Measurements from ENCODE around the gene ERH. TPM values are rescaled to one million over a fixed set of nuclear protein-coding genes. Genes with fewer than 3 reads are reported as not detected.

The ERH gene
- total RNA-seq, 1 experiment from 2014 or later = 169 TPM

GRCh38 chr14:69357544-69358200 is 40.4 kb downstream of the ERH start:
- DNase-seq (ENCODE audit: extremely low read depth, low read depth) = no peak

- DNase-seq (ENCODE audit: extremely low read depth, low read depth) = no peak
These were observed 41.1 kb downstream of the ERH start for GRCh38 chr14:69356903-69357543.

- DNase-seq (ENCODE audit: extremely low read depth, low read depth) = no peak
These were observed 42.4 kb downstream of the ERH start for GRCh38 chr14:69355607-69356281.

GRCh38 chr14:69355154-69355597 is 42.9 kb downstream of the ERH start:
- no peak for DNase-seq (ENCODE audit: extremely low read depth, low read depth)

- DNase-seq (ENCODE audit: extremely low read depth, low read depth) = no peak
These were observed 43.5 kb downstream of the ERH start for GRCh38 chr14:69354383-69355153.

GRCh38 chr14:69353168-69353567 is 44.9 kb downstream of the ERH start:
- DNase-seq (ENCODE audit: extremely low read depth, low read depth) = no peak

GRCh38 chr14:69351911-69352310 is 46.2 kb downstream of the ERH start:
- no peak for DNase-seq (ENCODE audit: extremely low read depth, low read depth)

- DNase-seq (ENCODE audit: extremely low read depth, low read depth) = no peak
These were observed 46.7 kb downstream of the ERH start for GRCh38 chr14:69351385-69351784.

- DNase-seq (ENCODE audit: extremely low read depth, low read depth) = no peak
These were observed 47.2 kb downstream of the ERH start for GRCh38 chr14:69350892-69351291.

- no peak for DNase-seq (ENCODE audit: extremely low read depth, low read depth)
These were observed 48.9 kb downstream of the ERH start for GRCh38 chr14:69349091-69349777.

- DNase-seq (ENCODE audit: extremely low read depth, low read depth) = peak; percentile 23
These were observed 51.4 kb downstream of the ERH start for GRCh38 chr14:69346710-69347109.

- DNase-seq (ENCODE audit: extremely low read depth, low read depth) = no peak
These were observed 52.7 kb downstream of the ERH start for GRCh38 chr14:69345402-69345801.

- DNase-seq (ENCODE audit: extremely low read depth, low read depth) = no peak
These were observed 53.9 kb downstream of the ERH start for GRCh38 chr14:69344171-69344570.

GRCh38 chr14:69342928-69343525 is 55.1 kb downstream of the ERH start:
- no peak for DNase-seq (ENCODE audit: extremely low read depth, low read depth)

- DNase-seq (ENCODE audit: extremely low read depth, low read depth) = no peak
These were observed 58.7 kb downstream of the ERH start for GRCh38 chr14:69339426-69339825.

- DNase-seq (ENCODE audit: extremely low read depth, low read depth) = no peak
These were observed 60.1 kb downstream of the ERH start for GRCh38 chr14:69337984-69338383.

GRCh38 chr14:69335371-69335771 is 62.7 kb downstream of the ERH start:
- DNase-seq (ENCODE audit: extremely low read depth, low read depth) = no peak

- no peak for DNase-seq (ENCODE audit: extremely low read depth, low read depth)
These were observed 63.5 kb downstream of the ERH start for GRCh38 chr14:69334576-69334975.

GRCh38 chr14:69333791-69334337 is 64.2 kb downstream of the ERH start:
- no peak for DNase-seq (ENCODE audit: extremely low read depth, low read depth)

Data from NCI-H460 (cell line).